T1000 (cell line): Measurements from ENCODE around the gene DTD2.
"Not testable (repeated sequence)": the region's sequence is repeated elsewhere in the genome, so short reads cannot be mapped to it uniquely, and the experiment has no call there.

ENCODE experiments used
- DNase-seq: peaks from one replicate; lab custom pipeline; 2025; ENCODE audit warnings: mixed read lengths; lab: John Stamatoyannopoulos, UW

Gene DTD2

DNA sequence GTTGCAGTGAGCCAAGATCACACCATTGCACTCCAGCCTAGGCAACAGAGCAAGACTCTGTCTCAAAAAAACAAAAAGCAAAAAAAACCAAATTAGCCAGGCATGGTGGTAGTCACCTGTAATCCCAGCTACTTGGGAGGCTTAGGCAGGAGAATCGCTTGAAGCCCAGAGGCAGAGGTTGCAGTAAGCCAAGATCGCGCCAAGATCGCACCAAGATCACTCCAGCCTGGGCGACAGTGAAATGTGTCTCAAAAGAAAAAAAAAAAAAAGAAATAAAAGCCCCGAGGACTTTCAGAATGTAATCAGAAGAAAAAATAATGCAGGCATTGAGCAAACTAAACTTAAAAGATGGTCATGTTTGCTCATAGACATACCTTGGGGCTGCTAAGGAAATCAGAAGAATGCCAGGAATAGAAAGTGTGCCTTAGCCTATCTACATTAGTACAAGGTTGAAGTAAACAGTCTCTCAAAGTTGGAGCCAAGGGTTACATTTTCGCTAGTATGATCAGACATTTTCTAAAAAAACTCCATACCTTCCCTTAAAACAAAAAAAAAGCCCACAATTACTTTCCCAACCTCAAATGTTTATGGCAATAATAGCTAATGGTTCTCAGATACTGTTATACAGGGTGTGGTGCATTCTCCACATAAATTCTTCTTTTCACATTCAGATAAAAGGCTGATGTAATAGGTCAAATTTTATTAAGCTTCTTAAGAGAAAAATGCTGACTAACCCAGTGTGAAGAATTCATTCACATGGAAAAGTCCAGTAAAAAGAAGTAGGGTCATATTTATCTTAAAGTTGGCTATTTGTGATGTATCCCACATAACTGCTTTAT is 15.8 kb downstream of the DTD2 start:
- no peak for DNase-seq

DNA sequence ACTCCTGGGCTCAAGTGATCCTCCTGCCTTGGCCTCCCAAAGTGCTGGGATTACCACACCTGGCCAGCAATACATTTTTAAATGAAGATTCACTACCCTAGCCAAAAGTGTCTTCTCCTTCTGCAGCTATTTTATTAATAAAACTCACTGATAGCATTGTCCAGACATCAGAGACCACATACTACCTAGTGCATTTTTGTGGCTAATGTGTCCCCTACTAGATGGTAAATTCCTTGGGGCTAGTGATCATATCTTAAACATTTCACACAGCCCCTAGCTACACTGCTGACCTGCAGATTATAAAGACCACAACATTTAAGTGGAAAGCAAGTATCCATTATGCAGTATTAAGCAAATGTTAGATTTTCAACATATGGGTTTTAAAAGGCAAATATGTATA is 17.0 kb downstream of the DTD2 start:
- DNase-seq = no peak

DNA sequence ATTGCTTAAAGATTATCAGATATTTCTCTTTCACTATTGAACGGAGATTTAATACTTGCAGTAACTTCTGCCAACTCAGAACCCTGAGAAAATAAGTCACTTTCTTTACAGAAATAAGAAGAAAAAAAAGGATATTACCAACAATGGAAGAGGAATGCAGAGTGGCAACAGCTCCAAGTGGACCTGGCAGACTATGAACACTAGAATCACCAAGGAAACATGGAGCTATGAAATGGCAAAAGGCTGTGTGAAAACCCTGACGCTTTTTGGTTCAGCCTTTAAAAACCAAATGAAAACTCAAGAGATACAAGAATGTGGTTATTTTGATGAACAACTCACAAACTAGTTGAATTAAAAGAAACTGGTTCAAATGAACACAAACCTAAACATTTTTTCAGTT is 17.7 kb downstream of the DTD2 start:
- no peak for DNase-seq

DNA sequence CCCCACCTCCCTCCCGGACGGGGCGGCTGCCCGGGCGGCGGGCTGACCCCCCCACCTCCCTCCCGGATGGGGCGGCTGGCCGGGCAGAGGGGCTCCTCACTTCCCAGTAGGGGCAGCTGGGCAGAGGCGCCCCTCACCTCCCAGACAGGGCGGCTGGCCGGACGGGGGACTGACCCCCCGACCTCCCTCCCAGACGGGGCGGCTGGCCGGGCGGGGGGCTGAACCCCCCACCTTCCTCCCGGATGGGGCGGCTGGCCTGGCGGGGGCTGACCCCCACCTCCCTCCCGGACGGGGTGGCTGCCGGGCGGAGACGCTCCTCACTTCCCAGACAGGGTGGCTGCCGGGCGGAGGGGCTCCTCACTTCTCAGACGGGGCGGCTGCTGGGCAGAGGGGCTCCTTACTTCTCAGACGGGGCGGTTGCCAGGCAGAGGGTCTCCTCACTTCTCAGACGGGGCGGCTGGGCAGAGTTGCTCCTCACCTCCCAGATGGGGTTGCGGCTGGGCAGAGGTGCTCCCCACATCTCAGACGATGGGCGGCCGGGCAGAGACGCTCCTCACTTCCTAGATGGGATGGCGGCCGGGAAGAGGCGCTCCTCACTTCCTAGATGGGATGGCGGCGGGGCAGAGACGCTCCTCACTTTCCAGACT is 20.1 kb downstream of the DTD2 start:
- not testable (repeated sequence) for DNase-seq

DNA sequence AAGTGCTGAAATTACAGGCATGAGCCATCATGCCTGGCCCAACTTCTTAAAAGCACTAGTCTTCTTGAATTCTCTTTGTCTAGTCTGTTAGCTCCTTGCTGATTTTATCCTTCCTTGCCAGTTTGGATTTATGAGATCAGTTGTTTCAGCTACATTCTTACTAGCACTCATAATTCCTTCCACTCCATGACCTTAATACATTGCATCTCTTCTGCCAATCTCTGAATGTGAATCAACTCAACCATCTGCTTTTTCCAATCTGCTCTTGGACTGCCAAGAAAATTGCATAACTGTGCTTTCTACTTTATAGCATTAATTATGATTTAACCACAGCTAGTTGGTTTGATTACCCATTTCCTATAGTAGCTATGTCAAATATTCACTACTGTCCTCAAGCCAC is 22.0 kb downstream of the DTD2 start:
- DNase-seq = no peak

DNA sequence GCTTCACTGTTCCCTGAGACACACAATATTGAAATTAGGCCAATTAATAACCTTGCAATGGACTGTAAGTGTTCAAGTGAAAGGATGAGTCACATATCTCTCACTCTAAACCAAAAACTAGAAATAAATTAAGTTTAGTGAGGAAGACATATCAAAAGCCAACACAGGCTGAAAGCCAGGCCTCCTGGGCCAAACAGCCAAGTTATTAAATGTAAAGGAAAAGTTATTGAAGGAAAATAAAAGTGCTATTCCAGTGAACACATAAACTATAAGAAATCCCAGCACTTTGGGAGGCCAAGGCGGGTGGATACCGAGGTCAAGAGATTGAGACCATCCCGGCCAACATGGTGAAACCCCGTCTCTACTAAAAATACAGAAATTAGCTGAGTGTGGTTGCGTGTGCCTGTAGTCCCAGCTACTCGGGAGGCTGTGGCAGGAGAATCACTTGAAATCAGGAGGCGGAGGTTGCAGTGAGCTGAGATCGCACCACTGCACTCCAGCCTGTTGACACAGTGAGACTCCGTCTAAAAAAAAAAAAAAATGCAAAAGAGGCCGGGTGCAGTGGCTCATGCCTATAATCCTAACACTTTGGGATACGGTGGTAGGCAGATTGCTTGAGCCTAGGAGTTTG is 26.6 kb downstream of the DTD2 start:
- DNase-seq = no peak

DNA sequence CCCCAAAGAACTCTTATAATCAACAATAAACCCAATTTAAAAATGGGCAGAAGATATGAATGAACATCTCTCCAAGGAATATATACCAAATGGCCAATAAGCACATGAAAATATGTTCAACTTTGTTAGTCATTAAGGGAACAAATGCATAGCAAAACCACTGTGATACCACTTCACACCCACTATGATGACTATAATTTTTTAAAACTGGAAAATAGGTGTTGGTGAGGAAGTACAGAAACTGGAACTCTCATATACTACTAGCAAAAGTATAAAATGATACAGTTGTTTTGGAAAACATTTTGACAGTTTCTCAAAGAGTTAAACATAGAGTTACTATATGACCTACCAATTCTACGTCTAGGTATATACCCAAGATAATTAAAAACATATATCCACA is 27.5 kb downstream of the DTD2 start:
- DNase-seq = no peak

DNA sequence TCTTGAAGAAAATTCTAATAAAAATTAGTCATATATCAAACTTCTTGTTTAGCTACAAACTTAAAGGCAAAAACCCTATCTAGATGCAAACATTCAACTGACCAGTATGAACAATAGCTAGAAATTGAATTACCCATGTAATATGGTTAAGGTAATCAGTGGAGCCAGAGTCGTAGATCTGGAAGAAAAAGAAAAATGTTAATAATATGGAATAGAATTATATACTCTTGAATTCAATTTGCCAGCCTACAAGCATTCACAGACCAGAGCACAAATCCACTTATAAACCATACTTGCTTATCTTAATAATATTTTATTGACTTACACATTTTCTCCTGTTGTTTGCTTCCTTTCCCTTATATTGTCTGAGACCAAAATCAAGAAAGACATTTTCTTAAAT is 29.3 kb downstream of the DTD2 start:
- DNase-seq = no peak

DNA sequence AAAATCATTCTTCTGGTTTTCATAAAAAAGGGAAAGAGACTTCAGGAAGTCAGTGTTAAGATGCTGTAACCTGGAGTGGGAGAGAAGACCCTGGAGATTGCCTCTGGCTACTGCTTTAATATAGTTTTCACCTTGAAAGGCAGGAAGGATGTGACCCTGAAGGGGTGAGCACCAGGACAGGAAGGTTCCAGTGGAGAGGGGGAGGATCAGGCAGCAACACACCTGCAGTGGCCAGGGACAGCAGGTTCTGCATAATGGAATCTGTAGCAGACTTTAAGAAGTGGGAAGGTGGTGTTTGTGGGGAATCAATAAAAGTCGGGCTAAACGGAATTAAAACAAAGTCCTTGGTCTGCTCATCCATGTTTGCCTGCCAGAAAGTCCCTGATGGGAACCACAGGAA is 30.6 kb downstream of the DTD2 start:
- no peak for DNase-seq

DNA sequence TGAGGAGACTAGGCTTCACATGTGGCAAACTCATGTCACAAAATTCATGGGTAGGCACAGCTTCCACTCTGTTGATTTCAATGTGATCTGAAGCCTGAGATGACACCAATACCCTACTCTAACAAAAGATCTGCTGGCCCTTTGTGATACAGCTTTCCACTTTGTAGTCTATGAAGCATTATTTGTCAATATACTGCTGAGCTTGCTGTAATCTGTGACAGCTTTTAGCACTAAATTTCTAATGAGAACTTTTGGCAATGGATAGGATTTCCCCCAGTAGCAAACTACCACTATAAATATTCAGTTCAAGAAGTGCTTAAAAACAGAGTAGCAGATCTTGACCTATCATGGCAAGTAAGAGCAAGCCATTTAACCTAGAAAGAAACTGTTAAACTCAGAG is 31.4 kb downstream of the DTD2 start:
- no peak for DNase-seq

DNA sequence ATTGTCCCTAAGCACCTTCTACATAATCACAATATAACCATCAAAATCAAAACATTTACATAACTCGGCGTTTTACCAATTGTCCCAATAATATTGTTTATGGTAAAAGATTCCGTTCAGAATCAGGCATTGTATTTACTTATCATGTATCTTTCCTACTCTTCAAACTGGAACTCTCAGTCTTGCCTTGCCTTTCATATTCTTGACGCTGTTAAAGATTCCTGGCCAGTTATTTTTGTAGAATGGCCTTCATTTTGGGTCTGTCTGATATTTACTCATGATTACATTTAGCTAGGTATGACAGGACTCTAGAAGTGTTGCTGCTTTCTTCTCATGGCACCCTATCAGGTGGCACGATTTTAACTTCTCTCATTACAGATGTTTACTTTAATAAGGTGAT is 36.1 kb downstream of the DTD2 start:
- no peak for DNase-seq

DNA sequence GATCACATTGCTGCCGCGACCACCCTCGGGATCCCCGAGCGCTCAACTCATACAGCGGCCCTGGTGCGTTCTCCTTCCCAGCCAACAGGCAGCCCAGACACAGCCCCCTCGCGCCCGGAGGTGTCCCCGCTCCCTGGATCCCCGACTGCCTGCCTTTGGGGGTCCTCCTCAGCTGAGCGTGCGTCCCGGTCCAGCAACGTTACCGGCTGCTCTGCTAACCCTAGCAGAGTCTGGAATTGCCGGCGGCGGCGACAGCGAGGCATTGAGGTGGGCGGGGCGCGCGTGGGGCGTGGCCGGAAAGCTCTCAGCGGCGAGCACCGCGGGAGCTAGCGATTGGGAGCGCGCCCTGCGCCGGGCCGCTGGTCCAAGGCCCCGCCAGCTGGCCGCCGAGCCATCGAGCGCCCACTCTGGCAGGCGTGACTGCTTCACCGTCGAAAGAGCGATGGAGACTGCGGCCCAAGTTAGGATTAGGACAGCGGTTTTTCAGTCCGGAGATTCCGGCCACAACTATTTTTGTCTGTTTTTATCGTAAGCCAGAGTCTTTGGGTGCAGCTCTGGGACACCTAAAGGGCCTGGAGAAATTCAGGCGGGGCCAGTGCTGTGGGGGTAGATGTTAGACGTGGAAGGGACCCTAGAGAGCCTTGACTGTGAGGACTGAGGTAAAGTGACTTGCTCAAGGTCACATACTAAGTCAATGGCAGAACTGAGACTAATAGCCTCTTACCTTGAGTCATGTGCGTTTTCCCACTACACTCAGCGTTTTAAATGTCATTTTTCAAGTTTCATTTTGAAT is 36.8 kb downstream of the DTD2 start, which contains the start of gene HEATR5A:
TSS of gene HEATR5A (minus strand) at position 232 of the 793 bp plus-strand sequence. CDS start 17,575 bp downstream, outside the sequence.
- DNase-seq = peak; percentile 94

DNA sequence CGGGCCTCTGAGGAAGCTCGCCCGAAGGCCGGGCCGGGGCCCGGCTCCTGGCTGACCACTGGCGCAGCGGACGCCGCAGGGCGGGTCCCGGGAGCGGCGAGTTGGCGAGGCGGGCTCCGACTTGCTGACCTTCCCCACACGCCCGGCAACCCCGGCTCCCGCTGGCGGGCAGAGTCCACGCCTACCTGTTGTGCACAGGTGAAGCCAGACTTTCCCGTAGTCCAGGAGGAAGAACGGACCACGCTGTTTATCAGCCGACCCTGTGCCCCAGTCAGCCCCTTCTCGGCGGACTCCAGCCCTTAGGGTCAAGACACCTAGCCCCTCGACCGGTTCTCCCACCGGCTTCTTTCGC is 37.4 kb downstream of the DTD2 start:
- DNase-seq = no peak

DNA sequence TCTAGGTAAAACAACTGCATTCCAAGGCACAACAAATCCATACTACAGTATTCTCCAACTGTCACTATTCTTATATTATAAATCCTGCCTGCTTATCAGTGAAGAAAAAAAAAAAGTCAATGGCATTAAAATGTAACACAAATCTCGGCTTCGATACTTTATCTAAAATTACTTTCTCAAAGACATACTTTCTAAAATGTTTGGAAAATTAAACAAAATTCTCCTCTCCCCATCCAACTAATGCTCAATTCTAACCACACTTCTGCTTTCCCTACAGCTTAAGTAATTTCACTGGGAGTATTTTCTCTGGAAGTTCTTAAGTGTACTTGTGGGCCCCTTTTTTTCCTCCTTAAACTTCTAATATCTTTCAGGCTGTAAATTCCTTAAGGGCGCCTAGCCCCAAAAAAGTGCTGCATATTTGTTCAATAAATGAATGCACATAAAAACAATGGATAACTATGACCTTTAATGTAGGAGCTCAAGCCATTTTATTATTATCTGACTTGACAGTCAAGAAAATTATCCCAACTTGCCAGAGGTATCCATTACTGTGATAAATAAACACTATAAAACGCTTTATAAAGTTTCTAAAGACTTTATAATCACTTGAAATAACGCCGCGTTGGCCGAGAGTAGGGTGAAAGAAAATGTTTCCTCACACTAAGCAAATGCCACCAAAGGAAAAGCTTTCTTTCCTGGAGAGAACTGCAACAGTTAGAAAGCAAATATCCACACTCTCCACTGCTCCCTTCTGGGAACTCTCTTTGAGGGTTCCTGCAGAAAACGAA is 37.9 kb downstream of the DTD2 start:
- no peak for DNase-seq

DNA sequence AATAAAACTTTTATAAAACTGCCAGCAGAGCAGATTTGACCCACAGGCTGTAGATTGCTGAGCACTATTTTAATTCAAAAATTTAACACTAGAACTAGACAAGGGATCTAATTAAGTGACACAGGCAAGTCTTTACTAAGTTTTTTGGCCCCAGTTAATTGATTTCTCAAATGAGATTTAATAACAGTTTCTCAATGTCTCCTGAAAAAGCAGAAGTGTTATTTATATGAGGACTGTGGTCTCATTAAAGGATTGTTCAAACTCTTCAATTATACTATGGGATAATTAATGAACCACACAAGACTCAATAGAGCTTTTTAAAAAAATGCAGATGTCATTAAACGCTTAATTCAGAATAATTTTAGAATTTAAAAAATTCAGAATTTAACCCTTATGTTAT is 38.9 kb downstream of the DTD2 start:
- DNase-seq = no peak

DNA sequence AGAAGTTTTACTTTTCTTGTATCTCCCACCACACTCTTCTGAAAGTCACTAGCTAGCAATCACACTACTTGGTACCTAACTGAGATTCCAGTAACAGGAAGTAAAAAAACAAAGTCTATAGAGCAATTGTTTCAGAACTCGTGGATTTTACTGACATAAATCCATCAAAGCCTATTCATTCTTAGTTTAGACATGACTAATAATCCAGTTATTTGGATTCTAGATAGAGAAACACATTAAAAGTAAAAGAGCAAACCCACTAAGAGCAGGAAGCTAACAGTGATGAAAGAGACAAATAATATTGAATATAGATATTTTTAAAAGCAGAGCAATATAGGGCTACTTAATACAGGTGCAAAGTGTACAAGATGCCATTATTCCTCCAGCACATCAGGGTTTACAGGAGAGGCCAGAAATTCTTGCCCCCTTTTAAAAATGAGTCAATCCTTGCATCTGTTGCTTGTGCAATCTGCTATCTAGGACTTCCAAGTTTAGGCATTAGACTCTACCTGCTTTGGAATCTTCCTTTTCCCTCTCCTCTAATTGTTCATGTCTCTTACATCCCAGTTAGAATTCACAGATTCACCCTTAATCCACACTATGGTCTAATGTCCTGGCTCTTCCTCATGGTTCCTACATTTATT is 43.0 kb downstream of the DTD2 start:
- no peak for DNase-seq

DNA sequence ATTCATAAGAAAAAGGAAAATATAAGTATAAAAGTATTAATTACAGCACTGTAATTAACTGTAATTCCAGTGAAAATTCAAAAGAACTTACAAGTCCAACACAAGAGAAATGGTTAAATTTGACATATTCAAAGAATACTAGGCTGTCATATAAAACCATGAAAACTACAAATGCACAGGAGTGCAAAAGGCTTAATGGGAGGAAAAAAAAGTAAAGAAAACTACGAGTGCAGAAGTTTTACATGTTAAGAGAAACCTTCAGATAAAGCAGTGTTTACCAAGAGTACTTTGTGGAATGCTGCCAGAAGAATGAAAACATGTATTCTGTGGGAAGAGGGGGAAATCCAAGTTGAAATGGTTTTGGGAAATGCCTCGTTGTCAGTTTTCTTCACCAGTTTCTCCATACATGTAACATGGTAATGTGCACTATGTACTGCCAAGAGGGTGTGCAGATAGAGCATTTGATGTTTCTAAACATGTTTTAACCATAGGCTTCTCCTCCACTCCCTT is 46.0 kb downstream of the DTD2 start:
- no peak for DNase-seq

DNA sequence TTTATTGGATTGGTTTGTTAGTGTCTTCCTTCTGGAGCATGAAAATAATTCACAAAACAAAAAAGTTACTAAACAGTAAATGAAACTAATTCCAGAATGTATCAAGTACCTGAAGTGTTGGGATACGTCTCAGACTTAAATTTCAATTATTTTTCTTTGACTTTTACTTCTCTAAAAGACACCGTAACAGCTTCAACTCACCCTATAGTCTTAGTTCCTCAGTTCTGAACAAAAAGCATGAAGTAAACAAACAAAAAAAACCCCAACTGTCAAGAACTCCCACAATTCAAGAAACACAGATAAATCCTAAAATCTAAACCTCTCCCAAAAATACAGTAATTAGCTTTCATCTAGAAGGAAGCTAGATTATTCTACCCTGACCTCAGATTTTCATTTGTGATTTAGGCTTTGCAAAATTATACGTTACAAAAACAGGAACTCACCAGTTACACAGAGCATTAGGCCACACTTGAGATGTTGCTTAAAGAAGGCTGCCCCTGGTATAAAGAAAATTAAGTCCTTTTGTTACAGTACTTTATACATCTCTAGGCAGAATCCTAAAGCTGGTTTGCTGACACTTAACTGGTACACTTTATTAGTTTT is 47.2 kb downstream of the DTD2 start:
- DNase-seq = no peak

DNA sequence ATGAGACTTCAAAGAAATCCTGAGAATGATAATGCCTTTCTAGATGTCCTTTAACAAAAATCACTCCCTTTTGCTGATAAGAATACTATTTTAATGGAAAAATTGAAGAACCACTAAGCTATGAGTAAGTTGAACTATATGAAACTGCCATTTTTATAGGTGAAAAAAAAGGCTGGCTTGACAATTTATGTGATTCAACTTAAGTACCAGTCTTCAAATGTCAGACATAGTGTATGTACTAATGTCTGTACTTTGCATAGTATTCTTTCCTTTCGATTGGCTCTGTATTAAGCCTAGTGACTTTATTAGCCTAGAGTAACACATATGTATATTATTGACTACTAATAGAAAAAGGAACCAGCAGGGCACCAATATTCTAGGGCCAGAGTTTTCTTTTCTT is 48.9 kb downstream of the DTD2 start:
- DNase-seq = no peak

DNA sequence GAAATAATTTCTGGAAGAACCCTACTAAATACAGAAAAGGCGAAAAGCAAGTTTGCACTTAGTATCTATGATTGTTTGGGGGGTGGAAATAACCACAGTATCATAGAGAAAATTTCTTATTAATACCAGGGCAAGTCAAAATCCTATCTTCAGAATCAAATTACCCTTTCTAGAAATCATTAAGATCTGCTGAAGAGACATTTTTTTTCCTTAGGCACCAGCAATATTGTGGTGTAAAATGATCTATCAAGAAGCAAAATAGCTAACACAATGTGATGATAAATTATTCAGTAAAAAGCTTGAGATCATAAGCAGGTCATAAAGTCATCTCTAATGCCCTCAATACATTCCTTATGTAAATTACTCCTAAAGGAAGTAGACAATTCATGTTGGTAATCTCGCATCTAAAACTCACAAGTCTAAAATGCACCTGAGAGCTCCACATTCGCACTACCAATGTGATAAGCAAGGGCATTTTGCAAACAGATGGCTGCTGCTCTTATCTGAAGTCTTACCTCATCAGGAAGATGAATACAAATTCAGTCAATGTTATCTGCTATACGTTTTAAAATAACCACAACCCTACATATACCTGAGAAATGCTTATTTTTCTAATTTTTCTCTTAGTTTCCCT is 51.6 kb downstream of the DTD2 start:
- no peak for DNase-seq
